ENCODE measurements around the gene PTPRN2.

PTPRN2 gene

GRCh38 chr7:157806711-157807110 is 780.9 kb downstream of the PTPRN2 start:
- ChIA-PET POLR2A (no interaction called here), CTCF (no interaction called here)
- no peak for DNase-seq (ENCODE audit: low read depth, low spot score)
- H3K4me3 ChIP-seq (ENCODE audit: low read depth, low read length): no peak overlapping the region
- TF ChIP-seq, protein P1, sequence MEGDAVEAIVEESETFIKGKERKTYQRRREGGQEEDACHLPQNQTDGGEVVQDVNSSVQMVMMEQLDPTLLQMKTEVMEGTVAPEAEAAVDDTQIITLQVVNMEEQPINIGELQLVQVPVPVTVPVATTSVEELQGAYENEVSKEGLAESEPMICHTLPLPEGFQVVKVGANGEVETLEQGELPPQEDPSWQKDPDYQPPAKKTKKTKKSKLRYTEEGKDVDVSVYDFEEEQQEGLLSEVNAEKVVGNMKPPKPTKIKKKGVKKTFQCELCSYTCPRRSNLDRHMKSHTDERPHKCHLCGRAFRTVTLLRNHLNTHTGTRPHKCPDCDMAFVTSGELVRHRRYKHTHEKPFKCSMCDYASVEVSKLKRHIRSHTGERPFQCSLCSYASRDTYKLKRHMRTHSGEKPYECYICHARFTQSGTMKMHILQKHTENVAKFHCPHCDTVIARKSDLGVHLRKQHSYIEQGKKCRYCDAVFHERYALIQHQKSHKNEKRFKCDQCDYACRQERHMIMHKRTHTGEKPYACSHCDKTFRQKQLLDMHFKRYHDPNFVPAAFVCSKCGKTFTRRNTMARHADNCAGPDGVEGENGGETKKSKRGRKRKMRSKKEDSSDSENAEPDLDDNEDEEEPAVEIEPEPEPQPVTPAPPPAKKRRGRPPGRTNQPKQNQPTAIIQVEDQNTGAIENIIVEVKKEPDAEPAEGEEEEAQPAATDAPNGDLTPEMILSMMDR (IDR thresholded peaks at IDR 0.05; ENCODE audit: insufficient read depth, low read length, missing control alignments): no peak

- CTCF ChIA-PET: no interaction called here
- no peak overlapping the region for H3K4me3 ChIP-seq (ENCODE audit: low read depth, low read length)
- POLR2A ChIA-PET: no interaction called here
- TF ChIP-seq, protein P1 (IDR thresholded peaks at IDR 0.05; ENCODE audit: insufficient read depth, low read length, missing control alignments): no peak
- no peak for DNase-seq (ENCODE audit: low read depth, low spot score)
Observed at GRCh38 chr7:157805713-157806112, 781.9 kb downstream of the PTPRN2 start.

- POLR2A ChIA-PET: no interaction called here
Observed at GRCh38 chr7:157803906-157804305, 783.7 kb downstream of the PTPRN2 start.

DNA sequence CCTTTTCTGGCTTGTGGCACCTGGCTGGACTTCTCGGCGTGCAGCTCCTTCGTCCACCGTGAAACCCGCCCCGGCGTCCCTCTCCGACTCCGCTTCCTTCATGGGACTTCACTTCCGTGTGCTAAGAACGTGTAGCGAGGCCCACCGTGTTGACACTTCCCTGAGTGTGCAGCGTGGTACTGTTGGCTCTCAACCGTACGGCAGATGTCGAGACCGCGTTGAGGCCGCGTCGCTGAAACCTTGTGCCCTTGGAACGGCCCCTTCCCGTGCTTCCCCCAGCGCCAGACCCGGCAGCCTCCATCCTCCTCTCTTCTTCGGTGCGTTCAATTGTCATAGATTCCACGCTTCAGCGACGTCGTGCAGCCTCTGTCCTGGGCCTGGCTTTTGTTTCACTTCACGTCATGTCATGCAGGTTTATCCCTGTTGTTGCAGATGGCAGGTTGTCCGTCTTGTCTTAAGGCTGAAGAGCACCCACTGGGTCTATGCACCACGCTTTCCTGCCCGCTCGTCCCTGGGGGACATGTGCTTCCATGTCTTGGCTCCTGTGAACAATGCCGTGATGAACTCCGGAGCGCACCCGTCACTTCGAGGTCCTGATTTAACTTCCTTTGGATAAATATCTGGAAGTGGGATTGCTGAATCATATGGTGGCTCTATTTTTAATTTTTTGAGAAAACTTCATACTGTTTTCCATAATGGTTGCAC is 785.5 kb downstream of the PTPRN2 start:
- no peak for DNase-seq (ENCODE audit: low read depth, low spot score)
- H3K4me3 ChIP-seq (ENCODE audit: low read depth, low read length): no peak overlapping the region
- POLR2A ChIA-PET: no interaction called here
- TF ChIP-seq, protein P1 (IDR thresholded peaks at IDR 0.05; ENCODE audit: insufficient read depth, low read length, missing control alignments): no peak
- CTCF ChIA-PET: no interaction called here

More at GRCh38 chr7:157803906-157804305, 783.7 kb downstream of the PTPRN2 start:
- CTCF ChIA-PET: no interaction called here
- TF ChIP-seq, protein P1 (IDR thresholded peaks at IDR 0.05; ENCODE audit: insufficient read depth, low read length, missing control alignments): no peak
- H3K4me3 ChIP-seq (ENCODE audit: low read depth, low read length): no peak overlapping the region
- no peak for DNase-seq (ENCODE audit: low read depth, low spot score)

DNA sequence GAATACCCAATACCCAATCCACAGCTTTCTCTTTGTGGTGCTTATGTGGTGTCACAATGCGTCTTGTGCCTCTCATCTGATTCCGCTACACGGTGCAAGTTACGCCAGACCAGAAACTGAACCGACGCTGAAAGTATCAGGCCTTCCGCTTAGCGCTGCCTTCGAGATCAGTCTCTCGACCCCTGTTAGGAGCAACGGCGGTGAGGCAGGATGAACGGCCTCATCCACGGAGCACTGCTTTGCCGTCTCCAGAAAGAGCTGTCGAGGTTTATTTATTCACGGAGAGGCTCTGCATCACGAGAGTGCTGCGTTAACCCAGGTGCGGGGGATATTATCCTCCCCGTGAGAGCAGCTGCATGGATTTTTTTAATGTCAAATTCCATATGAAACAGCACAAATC is 786.5 kb downstream of the PTPRN2 start:
- H3K4me3 ChIP-seq (ENCODE audit: low read depth, low read length): no peak overlapping the region
- CTCF ChIA-PET: no interaction called here
- TF ChIP-seq, protein P1 (IDR thresholded peaks at IDR 0.05; ENCODE audit: insufficient read depth, low read length, missing control alignments): no peak
- no peak for DNase-seq (ENCODE audit: low read depth, low spot score)
- POLR2A ChIA-PET: no interaction called here

DNA sequence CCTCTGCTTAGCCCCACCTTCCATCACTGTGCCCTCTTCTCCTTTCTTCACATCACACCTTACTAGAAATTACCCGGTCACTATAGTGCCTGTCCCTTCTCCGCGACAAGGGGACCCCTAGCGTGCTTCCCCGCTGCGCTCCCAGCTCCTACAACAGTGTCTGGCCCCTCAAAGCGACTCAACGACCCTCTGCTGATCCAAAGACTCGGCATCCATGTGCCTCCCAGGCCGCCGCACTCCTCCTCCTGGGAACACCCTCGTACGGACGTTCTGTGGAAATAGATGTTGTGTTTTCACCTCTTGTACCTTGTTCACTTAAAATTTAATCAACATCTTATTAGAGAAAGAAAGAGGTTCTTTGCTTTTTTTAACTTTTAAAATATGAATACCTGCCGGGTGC is 787.3 kb downstream of the PTPRN2 start:
- CTCF ChIA-PET: no interaction called here
- H3K4me3 ChIP-seq (ENCODE audit: low read depth, low read length): no peak overlapping the region
- POLR2A ChIA-PET: no interaction called here
- no peak for DNase-seq (ENCODE audit: low read depth, low spot score)
- TF ChIP-seq, protein P1 (IDR thresholded peaks at IDR 0.05; ENCODE audit: insufficient read depth, low read length, missing control alignments): no peak

Measured in AG04449 (cell line).